HEK293 (cell line): ENCODE data around the gene INPP4B.

ENCODE experiments used
- ATF2 ChIP-seq: fragments of 450-650 bp; formaldehyde crosslinking; IDR thresholded peaks from 2 replicates; pipeline ENCODE4 v1.5.1; 2016; ENCODE audit warnings: missing biosample characterization, missing genetic modification characterization, low read depth
- BCL11A ChIP-seq: fragments of 450-650 bp; formaldehyde crosslinking; IDR thresholded peaks from 2 replicates; pipeline ENCODE4 v1.5.1; 2016; ENCODE audit warnings: low read depth, missing biosample characterization, missing genetic modification characterization
- CTCF ChIP-seq: fragments of 450-650 bp; formaldehyde crosslinking; IDR thresholded peaks from 2 replicates; pipeline ENCODE4 v1.5.1; 2016; ENCODE audit warnings: missing biosample characterization, missing genetic modification characterization
- SP7 ChIP-seq: fragments of 450-650 bp; formaldehyde crosslinking; IDR thresholded peaks from 2 replicates; pipeline ENCODE4 v1.5.1; 2016; ENCODE audit warnings: missing biosample characterization, missing genetic modification characterization
- YY1 ChIP-seq: fragments of 450-650 bp; formaldehyde crosslinking; IDR thresholded peaks from 2 replicates; pipeline ENCODE4 v1.5.1; 2018; ENCODE audit warnings: missing biosample characterization, missing genetic modification characterization
- ZEB2 ChIP-seq: fragments of 450-650 bp; formaldehyde crosslinking; IDR thresholded peaks from 2 replicates; pipeline ENCODE4 v1.5.1; 2016; ENCODE audit warnings: missing biosample characterization, missing genetic modification characterization
- ZNF280C ChIP-seq: fragments of 450-650 bp; formaldehyde crosslinking; IDR thresholded peaks from 2 replicates; pipeline ENCODE4 v1.5.1; 2016; ENCODE audit warnings: missing biosample characterization, missing genetic modification characterization
- ZNF48 ChIP-seq: fragments of 450-650 bp; formaldehyde crosslinking; IDR thresholded peaks from 2 replicates; pipeline ENCODE4 v1.5.1; 2016; ENCODE audit warnings: missing biosample characterization, missing genetic modification characterization
- ZNF501 ChIP-seq: fragments of 450-650 bp; formaldehyde crosslinking; IDR thresholded peaks from 2 replicates; pipeline ENCODE4 v1.5.1; 2016; ENCODE audit warnings: missing biosample characterization, missing genetic modification characterization
- ZNF513 ChIP-seq: fragments of 450-650 bp; IDR thresholded peaks from 2 replicates; pipeline ENCODE4 v1.5.1; 2018; ENCODE audit warnings: missing biosample characterization, missing genetic modification characterization
- ZNF529 ChIP-seq: fragments of 450-650 bp; formaldehyde crosslinking; IDR thresholded peaks from 2 replicates; pipeline ENCODE4 v1.5.1; 2017; ENCODE audit warnings: missing genetic modification characterization, missing biosample characterization; ENCODE audit not compliant: insufficient replicate concordance
- ZSCAN4 ChIP-seq: fragments of 450-650 bp; formaldehyde crosslinking; IDR thresholded peaks from 2 replicates; pipeline ENCODE4 v1.5.1; 2017; ENCODE audit warnings: missing biosample characterization, missing genetic modification characterization

GRCh38 chr4:142463206-142463605 is 382.9 kb downstream of the INPP4B start:
- TF ChIP-seq ZNF501 (tag by site-specific recombination) (no peak), CTCF (no peak), ZNF48 (tag by site-specific recombination) (no peak), ATF2 (tag by site-specific recombination) (no peak), SP7 (tag by site-specific recombination) (no peak), YY1 (tag by site-specific recombination) (no peak), BCL11A (tag by site-specific recombination) (no peak), ZSCAN4 (tag by site-specific recombination) (no peak), ZNF529 (tag by site-specific recombination) (no peak), ZEB2 (tag by site-specific recombination) (no peak), ZNF513 (tag by site-specific recombination) (no peak), ZNF280C (no peak)
